Epithelial cell of proximal tubule (primary cell): ENCODE data around the gene NCBP3. TPM values are rescaled to one million over a fixed set of nuclear protein-coding genes. Genes with fewer than 3 reads are reported as not detected.

Experiments used
- DNase-seq: peaks from one replicate; pipeline ENCODE4 v3.0.0-alpha.2; 2011; ENCODE audit warnings: low read depth
- H3K4me3 ChIP-seq: 2 replicates; pipeline ENCODE4 v1.5.1; 2011; ENCODE audit warnings: low read depth, mild to moderate bottlenecking, low read length
- CTCF ChIP-seq: conservative IDR thresholded peaks from 2 replicates; pipeline ENCODE4 v1.5.1; 2012; ENCODE audit warnings: low read depth, mild to moderate bottlenecking, low read length
- total RNA-seq: library from RNA; depleted of rRNA; stranded (reverse); fragments of >200 nt; gene quantifications from 2 replicates; pipeline ENCODE4 v1.2.3, GENCODE V29; 2015

Gene NCBP3
- total RNA-seq, 1 donor from 2014 or later: 16.4 TPM

- TF ChIP-seq CTCF: no peak
- H3K4me3 ChIP-seq: no peak overlapping the region
- DNase-seq: no peak
Measured at GRCh38 chr17:3812771-3813170, 33.3 kb downstream of the NCBP3 start.

GRCh38 chr17:3812284-3812683, 33.8 kb downstream of the NCBP3 start:
- no peak for DNase-seq
- no peak for TF ChIP-seq CTCF
- no peak overlapping the region for H3K4me3 ChIP-seq

- no peak for TF ChIP-seq CTCF
- no peak overlapping the region for H3K4me3 ChIP-seq
- no peak for DNase-seq
Measured at GRCh38 chr17:3810019-3810418, 36.0 kb downstream of the NCBP3 start.

- DNase-seq: no peak
- TF ChIP-seq CTCF: no peak
- H3K4me3 ChIP-seq: no peak overlapping the region
Measured at GRCh38 chr17:3809135-3809534, 36.9 kb downstream of the NCBP3 start.

GRCh38 chr17:3808701-3809100, 37.3 kb downstream of the NCBP3 start:
- DNase-seq: no peak
- no peak for TF ChIP-seq CTCF
- no peak overlapping the region for H3K4me3 ChIP-seq

GRCh38 chr17:3805581-3805980, 40.5 kb downstream of the NCBP3 start:
- no peak for TF ChIP-seq CTCF
- DNase-seq: no peak

GRCh38 chr17:3804503-3804931, 41.5 kb downstream of the NCBP3 start:
- H3K4me3 ChIP-seq: no peak overlapping the region
- no peak for TF ChIP-seq CTCF
- peak; percentile 86 for DNase-seq

More at GRCh38 chr17:3805581-3805980, 40.5 kb downstream of the NCBP3 start:
- H3K4me3 ChIP-seq: no peak overlapping the region
